Activated CD4-positive, alpha-beta T cell treated with anti-CD3 and anti-CD28 coated beads, Interleukin-2, amount 10 ng/mL, durations not matched to agents 24 days and 14 days (primary cell): ENCODE data around the gene SV2B. TPM values are rescaled to one million over a fixed set of nuclear protein-coding genes. Genes with fewer than 3 reads are reported as not detected.

Experiments used
- DNase-seq: peaks from one replicate; pipeline ENCODE4 v3.0.0; 2022
- H3K27ac Mint-ChIP-seq: one replicate; pipeline ENCODE4 v1.8.0; 2022; ENCODE audit warnings: mild to moderate bottlenecking, mixed read lengths
- H3K27me3 Mint-ChIP-seq: one replicate; pipeline ENCODE4 v1.8.0; 2022; ENCODE audit warnings: mixed read lengths
- H3K36me3 Mint-ChIP-seq: one replicate; pipeline ENCODE4 v1.8.0; 2022; ENCODE audit warnings: low read depth, mild to moderate bottlenecking, mixed read lengths
- H3K4me1 Mint-ChIP-seq: one replicate; pipeline ENCODE4 v1.8.0; 2021; ENCODE audit warnings: mixed read lengths
- H3K4me3 Mint-ChIP-seq: one replicate; pipeline ENCODE4 v1.8.0; 2022; ENCODE audit warnings: mild to moderate bottlenecking, moderate library complexity, mixed read lengths
- H3K9me3 Mint-ChIP-seq: one replicate; pipeline ENCODE4 v1.8.0; 2021; ENCODE audit warnings: mixed read lengths
- intact Hi-C: fragments of 100-400 bp; cut with micrococcal nuclease; formaldehyde crosslinking; loops from one replicate; pipeline ENCODE4 v1.15.1; 2023
- total RNA-seq: library from RNA; stranded (reverse); gene quantifications from 2 replicates; pipeline ENCODE4 v1.2.3, GENCODE V29; 2022

Gene SV2B
- total RNA-seq, 1 donor from 2014 or later, result 0.07 TPM

DNA sequence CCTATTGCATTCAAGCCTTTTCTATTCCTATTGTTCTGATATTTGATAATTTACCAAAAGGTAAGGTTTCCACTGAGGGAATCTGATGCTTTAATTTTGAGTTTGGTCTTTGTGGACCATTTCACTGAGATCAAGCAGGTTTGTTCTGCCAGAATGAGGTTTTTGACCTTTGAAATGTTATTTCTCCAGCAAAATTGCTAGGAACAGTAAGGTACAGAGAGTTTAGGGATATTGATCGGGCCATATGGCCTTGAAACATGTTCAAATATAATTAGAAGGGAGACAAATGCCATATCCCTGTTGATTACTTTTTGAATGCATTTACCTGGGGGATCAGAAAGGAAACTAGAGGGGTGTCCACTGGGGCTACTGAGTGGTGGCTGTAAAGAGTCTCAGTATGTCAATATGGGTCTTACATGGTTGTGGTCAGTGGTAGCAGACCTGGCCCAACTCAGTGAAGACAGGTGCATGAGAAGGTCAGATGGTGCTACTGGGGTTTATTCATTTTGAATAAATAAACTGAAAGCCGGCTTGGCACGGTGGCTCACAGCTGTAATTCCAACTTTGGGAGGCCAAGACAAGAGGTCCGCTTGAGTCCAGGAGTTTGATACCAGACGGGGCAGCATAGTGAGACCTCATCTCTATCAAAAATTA, 100.2 kb downstream of the SV2B start:
- Mint-ChIP-seq H3K36me3 (no peaks in the 10 kb centered on the region), H3K4me3 (no peak overlapping the region), H3K9me3 (no peaks in the 10 kb centered on the region), H3K4me1 (no peaks in the 10 kb centered on the region), H3K27me3 (peaks cover 6% of the 10 kb centered on the region), H3K27ac (no peak overlapping the region)
- intact Hi-C loops, result no loop called here
- no peak for DNase-seq

DNA sequence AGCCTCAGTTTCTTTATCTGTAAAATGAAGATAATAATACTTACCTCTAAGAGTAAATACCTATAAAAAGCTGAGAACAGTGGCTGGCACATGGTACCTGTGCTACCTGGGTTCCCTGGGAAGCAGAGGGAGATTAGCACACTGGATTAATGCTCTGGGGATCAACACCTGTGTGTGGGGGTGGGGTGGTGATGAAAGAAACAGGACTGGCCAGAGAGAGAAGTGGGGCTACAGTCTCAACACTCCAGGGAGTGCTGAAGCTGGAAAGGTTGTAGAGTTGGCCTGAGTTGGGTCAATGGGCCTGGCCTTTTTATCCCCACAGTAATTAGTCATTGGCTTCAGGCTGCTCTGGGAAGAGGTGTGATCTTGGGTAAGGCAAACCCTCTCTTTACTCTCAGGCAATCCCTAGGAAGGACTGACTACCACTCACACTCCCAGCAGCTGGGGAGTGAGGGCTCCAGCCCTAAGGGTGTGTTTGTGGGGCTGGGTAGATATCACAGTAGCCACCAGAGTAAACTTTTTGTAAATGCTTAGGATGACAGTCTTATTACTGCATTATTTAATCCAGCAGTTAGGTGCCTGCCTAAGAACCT, 102.5 kb downstream of the SV2B start:
- no peaks in the 10 kb centered on the region for H3K4me1 Mint-ChIP-seq
- H3K27me3 Mint-ChIP-seq, result peaks cover 16% of the 10 kb centered on the region
- no peak overlapping the region for H3K4me3 Mint-ChIP-seq
- H3K36me3 Mint-ChIP-seq, result no peaks in the 10 kb centered on the region
- intact Hi-C loops, result no loop called here
- H3K9me3 Mint-ChIP-seq, result no peaks in the 10 kb centered on the region
- DNase-seq, result no peak
- H3K27ac Mint-ChIP-seq, result no peak overlapping the region

DNA sequence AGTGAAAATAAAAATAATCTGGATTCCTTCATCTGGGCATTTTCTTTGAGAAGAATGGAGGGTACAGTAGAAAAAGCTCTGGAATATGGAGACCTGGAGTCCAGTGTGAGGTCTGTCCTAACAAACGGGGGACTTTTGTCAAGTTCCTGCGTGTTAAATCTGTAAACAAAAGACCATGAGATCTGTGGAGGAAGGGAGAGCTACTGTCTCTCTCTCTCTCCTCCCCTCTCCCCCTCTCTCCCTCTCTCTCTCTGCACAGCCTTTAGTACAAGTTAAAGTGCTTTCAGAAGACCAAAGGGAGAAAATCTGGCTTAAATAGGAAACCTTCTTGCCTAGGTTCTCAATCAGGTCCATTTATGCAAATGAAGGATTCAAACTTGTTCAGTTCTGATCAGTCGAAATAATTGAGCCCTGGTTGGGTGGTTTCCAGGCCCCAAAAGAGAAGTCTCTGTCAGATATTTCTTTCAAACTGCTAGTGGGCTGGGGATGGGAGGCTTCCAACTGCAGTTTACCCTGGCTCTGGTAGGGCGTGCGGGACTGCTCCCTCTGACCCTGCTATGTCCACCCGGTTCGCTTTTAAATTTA, 103.7 kb downstream of the SV2B start:
- H3K9me3 Mint-ChIP-seq, result no peaks in the 10 kb centered on the region
- no peaks in the 10 kb centered on the region for H3K4me1 Mint-ChIP-seq
- intact Hi-C loops, result no loop called here
- DNase-seq, result no peak
- H3K27me3 Mint-ChIP-seq, result peaks cover 22% of the 10 kb centered on the region
- H3K36me3 Mint-ChIP-seq, result no peaks in the 10 kb centered on the region
- no peak overlapping the region for H3K4me3 Mint-ChIP-seq
- no peak overlapping the region for H3K27ac Mint-ChIP-seq

DNA sequence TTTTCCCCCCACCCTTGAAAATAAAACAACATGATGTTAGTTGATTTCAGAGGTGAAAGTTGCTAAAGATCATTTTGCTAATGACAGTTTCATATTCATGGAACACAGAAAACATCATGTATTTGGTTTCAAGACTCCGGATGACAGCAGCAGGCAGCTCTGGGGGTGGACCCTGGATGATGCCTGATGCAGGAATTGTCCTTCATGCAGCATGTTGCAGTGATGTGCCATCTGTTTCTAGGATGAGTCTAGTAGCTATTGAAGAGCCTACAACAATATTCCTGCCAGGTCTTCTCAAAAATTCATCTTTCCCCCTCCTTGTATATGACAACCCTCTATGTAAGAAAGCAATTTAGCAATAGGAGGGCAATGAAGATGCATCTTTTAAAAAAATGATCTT, 108.3 kb downstream of the SV2B start:
- H3K9me3 Mint-ChIP-seq, result no peaks in the 10 kb centered on the region
- no peak overlapping the region for H3K4me3 Mint-ChIP-seq
- H3K27ac Mint-ChIP-seq, result no peak overlapping the region
- H3K27me3 Mint-ChIP-seq, result peaks cover 23% of the 10 kb centered on the region
- intact Hi-C loops, result no loop called here
- no peaks in the 10 kb centered on the region for H3K4me1 Mint-ChIP-seq
- H3K36me3 Mint-ChIP-seq, result no peaks in the 10 kb centered on the region
- DNase-seq, result no peak

DNA sequence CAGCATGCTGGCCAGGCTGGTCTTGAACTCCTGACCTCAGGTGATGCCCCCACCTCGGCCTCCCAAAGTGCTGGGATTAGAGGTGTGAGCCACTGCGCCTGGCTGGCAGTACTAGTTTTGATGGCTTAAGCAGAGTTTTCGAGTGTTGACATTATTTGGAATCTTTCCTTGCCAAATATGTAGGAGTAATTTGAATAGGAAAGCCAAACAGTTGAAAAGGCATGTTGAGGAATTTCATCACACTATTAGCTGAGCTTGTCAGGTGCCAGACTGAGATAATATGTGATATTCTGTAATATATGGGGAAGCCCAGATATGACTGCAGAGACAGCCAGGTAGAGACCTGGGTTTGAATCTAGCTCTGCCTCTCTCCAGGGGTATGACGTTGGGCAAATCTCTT, 109.3 kb downstream of the SV2B start:
- no peak for DNase-seq
- Mint-ChIP-seq H3K27me3 (peaks cover 23% of the 10 kb centered on the region), H3K4me1 (no peaks in the 10 kb centered on the region), H3K36me3 (no peaks in the 10 kb centered on the region), H3K9me3 (no peaks in the 10 kb centered on the region), H3K27ac (no peak overlapping the region), H3K4me3 (no peak overlapping the region)
- intact Hi-C loops, result no loop called here

DNA sequence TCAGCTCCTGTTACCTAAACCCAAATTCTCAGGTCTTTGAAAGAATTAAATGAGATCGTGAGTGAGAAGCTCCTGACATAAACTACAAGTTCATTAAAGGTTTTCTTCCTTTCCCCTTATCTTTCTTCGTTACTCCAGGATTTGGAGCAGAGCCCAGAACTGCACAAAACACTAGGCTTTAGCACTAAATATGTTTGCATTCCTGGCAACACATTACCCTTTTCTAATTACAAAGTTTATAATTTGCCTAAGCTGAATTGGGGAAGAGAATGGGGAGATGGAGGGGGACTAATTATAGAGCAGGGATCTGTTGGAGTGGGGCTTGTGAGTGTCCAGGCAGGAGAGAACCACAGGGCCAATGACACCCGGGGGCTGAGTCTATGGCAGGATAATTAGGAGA, 109.7 kb downstream of the SV2B start:
- Mint-ChIP-seq H3K27ac (no peak overlapping the region), H3K4me1 (no peaks in the 10 kb centered on the region), H3K4me3 (no peak overlapping the region), H3K9me3 (no peaks in the 10 kb centered on the region), H3K27me3 (peaks cover 21% of the 10 kb centered on the region), H3K36me3 (no peaks in the 10 kb centered on the region)
- DNase-seq, result no peak
- intact Hi-C loops, result no loop called here

DNA sequence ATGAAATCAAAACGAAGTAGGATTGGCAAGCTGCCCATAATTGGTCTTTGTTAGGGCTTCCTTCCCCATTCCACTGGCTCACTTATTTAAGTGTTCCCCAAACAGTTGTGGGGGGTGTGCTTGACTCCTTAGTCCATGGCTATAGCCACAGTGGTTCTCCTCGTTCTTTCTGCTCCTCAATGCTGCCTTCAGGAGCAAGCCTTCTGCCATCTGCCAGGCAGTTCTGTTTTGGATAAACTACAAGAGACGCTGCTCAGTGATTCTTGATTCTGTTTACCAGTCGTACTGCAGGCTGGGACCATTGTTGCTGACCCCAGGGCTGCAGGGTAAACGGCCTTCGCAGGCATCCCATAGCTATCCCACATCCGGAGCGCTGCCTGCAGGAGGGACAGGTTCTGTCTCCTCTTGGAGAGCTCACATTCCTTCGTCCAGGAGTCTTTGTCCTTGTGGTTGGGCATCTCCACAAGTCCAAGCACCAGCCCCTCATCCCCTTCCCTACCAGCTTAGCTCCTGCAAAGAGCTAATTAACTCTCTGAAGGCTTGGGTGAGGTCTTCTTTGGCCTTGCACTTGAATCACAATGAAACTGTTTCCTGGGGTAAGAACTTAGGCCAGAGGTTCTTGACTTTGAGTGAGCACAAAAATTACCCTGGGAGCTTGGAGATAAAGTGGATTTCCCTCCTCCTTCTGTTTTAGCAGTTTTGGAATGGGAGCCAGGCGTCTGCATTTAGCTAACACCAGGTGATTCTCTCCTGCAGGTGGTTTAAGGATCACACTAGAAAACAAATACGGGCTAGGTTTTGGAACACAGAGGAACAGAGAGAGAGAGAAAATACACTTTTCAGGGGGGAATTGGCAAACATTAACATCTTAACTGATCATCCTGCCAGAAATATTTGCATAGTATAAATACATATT, 114.9 kb downstream of the SV2B start:
- intact Hi-C loops, result no loop called here

DNA sequence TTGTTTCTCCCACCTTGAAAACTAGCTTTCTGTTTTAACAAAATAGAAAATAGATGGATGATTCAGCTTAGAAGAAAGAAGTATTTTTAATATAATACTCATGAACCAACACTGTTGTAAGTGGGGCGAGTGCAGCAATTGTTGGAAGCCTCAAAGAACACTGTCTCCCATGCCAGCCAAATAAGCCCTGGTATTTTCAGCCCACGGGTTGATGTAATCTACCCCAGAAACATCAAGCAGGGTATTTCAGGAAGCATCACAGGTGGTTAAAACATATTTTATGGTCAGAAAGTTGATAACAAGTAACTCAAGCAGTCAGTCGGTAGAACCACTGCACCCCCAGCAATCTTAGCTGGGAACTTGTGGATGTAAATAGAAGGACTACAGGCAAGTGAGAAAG, 115.9 kb downstream of the SV2B start:
- H3K4me1 Mint-ChIP-seq, result no peaks in the 10 kb centered on the region
- no peak overlapping the region for H3K27ac Mint-ChIP-seq
- no peaks in the 10 kb centered on the region for H3K36me3 Mint-ChIP-seq
- no peak for DNase-seq
- no peak overlapping the region for H3K4me3 Mint-ChIP-seq
- intact Hi-C loops, result no loop called here
- H3K9me3 Mint-ChIP-seq, result no peaks in the 10 kb centered on the region
- H3K27me3 Mint-ChIP-seq, result peaks cover 5% of the 10 kb centered on the region

More for the DNA sequence above, 114.9 kb downstream of the SV2B start:
- H3K9me3 Mint-ChIP-seq, result no peaks in the 10 kb centered on the region
- DNase-seq, result no peak
- no peaks in the 10 kb centered on the region for H3K4me1 Mint-ChIP-seq
- H3K27ac Mint-ChIP-seq, result no peak overlapping the region
- H3K4me3 Mint-ChIP-seq, result no peak overlapping the region
- H3K27me3 Mint-ChIP-seq, result peaks cover 5% of the 10 kb centered on the region
- no peaks in the 10 kb centered on the region for H3K36me3 Mint-ChIP-seq

DNA sequence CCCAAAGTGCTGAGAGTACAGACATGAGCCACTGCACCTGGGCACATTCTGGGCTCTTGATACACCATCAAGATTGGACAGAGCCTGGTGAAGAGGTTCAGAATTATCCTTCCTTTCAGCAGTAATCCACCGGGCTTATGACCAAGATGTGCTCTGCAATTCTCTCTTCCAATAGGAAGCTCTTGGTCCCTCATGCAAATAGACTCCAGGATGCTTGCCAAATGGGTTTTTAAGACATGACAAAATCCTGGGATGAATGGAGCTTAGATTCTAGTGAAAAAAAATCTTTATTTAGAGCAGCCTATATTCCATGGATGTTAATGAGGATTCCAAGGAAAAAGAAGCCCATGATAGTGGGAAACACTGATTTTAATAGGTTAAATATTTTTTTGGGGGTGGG, 119.1 kb downstream of the SV2B start:
- Mint-ChIP-seq H3K27me3 (peaks cover 6% of the 10 kb centered on the region), H3K9me3 (no peaks in the 10 kb centered on the region), H3K4me3 (no peak overlapping the region), H3K36me3 (no peaks in the 10 kb centered on the region), H3K4me1 (no peaks in the 10 kb centered on the region), H3K27ac (no peak overlapping the region)
- no peak for DNase-seq
- intact Hi-C loops, result no loop called here

DNA sequence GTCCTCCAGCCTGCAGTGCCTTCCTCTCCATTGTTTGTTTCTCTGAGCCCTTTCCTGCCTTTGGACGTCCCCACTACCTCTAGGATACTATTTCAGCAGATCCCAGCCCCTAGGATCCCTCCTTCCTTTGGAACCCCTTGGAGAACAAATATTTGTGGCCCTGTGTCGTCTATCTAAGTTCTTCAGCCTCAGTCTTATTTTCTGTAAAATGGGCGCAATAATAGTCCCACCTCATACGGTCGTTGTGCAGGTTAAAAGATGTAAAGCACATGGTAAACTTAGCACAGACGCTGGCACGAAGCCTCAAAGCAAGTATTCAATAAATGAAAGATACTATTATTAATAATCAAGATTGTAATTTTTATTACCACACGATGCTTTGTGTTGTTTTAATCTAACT, 122.0 kb downstream of the SV2B start:
- H3K4me3 Mint-ChIP-seq, result no peak overlapping the region
- no peaks in the 10 kb centered on the region for H3K4me1 Mint-ChIP-seq
- no peak overlapping the region for H3K27ac Mint-ChIP-seq
- no peaks in the 10 kb centered on the region for H3K9me3 Mint-ChIP-seq
- H3K36me3 Mint-ChIP-seq, result no peaks in the 10 kb centered on the region
- no peak for DNase-seq
- intact Hi-C loops, result no loop called here
- peaks cover 14% of the 10 kb centered on the region for H3K27me3 Mint-ChIP-seq

DNA sequence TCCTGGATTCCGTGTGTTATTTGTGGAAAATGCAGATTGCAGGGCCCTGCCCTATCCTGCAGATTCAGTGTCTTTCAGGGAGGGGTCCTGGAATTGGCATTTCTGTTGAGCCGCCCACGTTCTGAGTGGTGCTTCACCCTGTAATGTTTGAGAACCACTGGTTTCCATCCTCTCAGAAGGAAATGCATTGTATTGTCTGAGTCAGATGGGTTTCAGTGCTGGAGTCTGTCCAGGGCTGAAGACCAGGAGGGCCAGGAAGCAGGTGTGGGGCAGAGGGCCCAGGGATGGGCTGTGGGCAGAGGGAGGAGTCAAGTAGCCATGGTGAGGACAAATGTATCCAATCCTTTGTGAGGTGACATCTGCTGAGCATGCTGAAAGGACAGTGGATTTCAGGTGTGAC, 123.8 kb downstream of the SV2B start:
- H3K27ac Mint-ChIP-seq, result no peak overlapping the region
- H3K36me3 Mint-ChIP-seq, result no peaks in the 10 kb centered on the region
- H3K9me3 Mint-ChIP-seq, result no peaks in the 10 kb centered on the region
- peaks cover 13% of the 10 kb centered on the region for H3K27me3 Mint-ChIP-seq
- H3K4me3 Mint-ChIP-seq, result no peak overlapping the region
- intact Hi-C loops, result no loop called here
- no peaks in the 10 kb centered on the region for H3K4me1 Mint-ChIP-seq
- no peak for DNase-seq

DNA sequence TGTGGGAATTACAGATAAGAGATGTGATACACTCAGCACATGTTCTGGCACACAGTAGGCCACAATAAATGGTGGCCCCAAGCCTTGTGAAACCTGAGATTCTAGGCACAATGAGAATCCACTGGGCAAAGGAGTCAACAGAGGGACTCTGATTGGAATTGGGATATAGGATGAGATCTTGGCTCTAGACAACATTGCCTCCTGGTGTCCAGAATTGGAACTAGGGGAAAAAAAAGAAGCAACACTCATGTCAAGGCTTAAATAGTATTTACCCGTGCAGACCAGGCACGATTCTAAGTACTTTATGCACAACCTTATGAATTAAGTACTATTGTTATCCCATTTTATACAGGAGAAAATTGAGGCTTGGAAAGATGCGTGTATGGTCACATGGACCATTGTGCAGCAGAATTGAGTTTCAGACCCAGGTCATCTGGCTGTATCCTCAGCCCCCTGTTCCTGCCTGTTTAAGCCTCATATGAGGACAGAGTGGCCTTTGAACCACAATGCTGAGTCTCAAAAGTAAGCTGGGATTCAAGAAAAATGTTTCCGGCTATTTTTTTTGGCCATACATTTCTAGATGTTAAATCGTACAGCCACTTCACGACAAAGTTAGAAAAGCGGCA, 124.8 kb downstream of the SV2B start:
- Mint-ChIP-seq H3K4me1 (no peaks in the 10 kb centered on the region), H3K27me3 (peaks cover 15% of the 10 kb centered on the region), H3K27ac (no peak overlapping the region), H3K4me3 (no peak overlapping the region), H3K36me3 (no peaks in the 10 kb centered on the region), H3K9me3 (no peaks in the 10 kb centered on the region)
- peak; percentile 60 for DNase-seq
- intact Hi-C loops, result loop anchor here (1.0 kb wide), 1 partner anchor 169 kb away; no protein-coding TSS in a partner anchor

DNA sequence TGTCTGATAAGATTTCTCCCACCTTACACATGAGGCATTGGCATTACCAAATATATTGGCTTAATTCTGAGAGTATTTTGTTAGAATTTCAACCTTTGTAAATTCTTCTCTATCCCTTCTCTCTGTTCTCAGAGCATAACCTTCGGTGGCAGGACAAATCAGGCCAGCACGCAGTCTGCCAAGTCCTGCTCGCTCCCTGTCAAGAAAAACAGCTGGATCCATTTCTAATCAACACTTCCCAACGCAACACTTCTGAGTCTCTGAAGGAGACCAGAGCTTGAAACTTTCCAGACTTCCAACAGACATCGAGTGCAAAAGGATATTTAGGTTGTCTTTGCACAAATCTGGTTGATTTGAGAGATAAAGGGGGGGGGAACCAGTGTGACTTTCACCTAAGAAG, 125.7 kb downstream of the SV2B start:
- Mint-ChIP-seq H3K27me3 (peaks cover 20% of the 10 kb centered on the region), H3K36me3 (no peaks in the 10 kb centered on the region), H3K4me3 (no peak overlapping the region), H3K4me1 (no peaks in the 10 kb centered on the region), H3K9me3 (no peaks in the 10 kb centered on the region), H3K27ac (no peak overlapping the region)
- intact Hi-C loops, result loop anchor here (1.0 kb wide), 1 partner anchor 169 kb away; no protein-coding TSS in a partner anchor
- no peak for DNase-seq
